ENCODE results near the gene STK25.
"Not testable (repeated sequence)": the region's sequence is repeated elsewhere in the genome, so short reads cannot be mapped to it uniquely, and the experiment has no call there.

STK25 gene

GRCh38 chr2:241507430-241508239 lies 749 bp downstream of the STK25 start:
- DNase-seq (ENCODE audit: low read depth): peak; percentile 14

- DNase-seq (ENCODE audit: low read depth): no peak
These were observed 1.5 kb downstream of the STK25 start for GRCh38 chr2:241506793-241507429.

- DNase-seq (ENCODE audit: low read depth): not testable (repeated sequence)
These were observed 2.1 kb downstream of the STK25 start for GRCh38 chr2:241506317-241506716.

- DNase-seq (ENCODE audit: low read depth): no peak
These were observed 2.6 kb downstream of the STK25 start for GRCh38 chr2:241505781-241506201.

- DNase-seq (ENCODE audit: low read depth): no peak
These were observed 3.2 kb downstream of the STK25 start for GRCh38 chr2:241505086-241505780.

GRCh38 chr2:241503776-241504392 lies 4.5 kb downstream of the STK25 start:
- DNase-seq (ENCODE audit: low read depth): no peak

GRCh38 chr2:241502281-241502680 lies 6.1 kb downstream of the STK25 start:
- no peak for DNase-seq (ENCODE audit: low read depth)

- no peak for DNase-seq (ENCODE audit: low read depth)
These were observed 6.8 kb downstream of the STK25 start for GRCh38 chr2:241501551-241501950.

- DNase-seq (ENCODE audit: low read depth): no peak
These were observed 7.3 kb downstream of the STK25 start for GRCh38 chr2:241501099-241501541.

GRCh38 chr2:241500431-241500975 lies 7.9 kb downstream of the STK25 start:
- no peak for DNase-seq (ENCODE audit: low read depth)

- no peak for DNase-seq (ENCODE audit: low read depth)
These were observed 8.4 kb downstream of the STK25 start for GRCh38 chr2:241500016-241500415.

GRCh38 chr2:241499146-241499965 lies 9.0 kb downstream of the STK25 start:
- no peak for DNase-seq (ENCODE audit: low read depth)

- DNase-seq (ENCODE audit: low read depth): no peak
These were observed 10.0 kb downstream of the STK25 start for GRCh38 chr2:241498115-241499070.

- DNase-seq (ENCODE audit: low read depth): no peak
These were observed 11.2 kb downstream of the STK25 start for GRCh38 chr2:241496904-241497877.

- no peak for DNase-seq (ENCODE audit: low read depth)
These were observed 12.2 kb downstream of the STK25 start for GRCh38 chr2:241496003-241496707.

- no peak for DNase-seq (ENCODE audit: low read depth)
These were observed 13.0 kb downstream of the STK25 start for GRCh38 chr2:241495172-241496002.

GRCh38 chr2:241494311-241494908 lies 14.0 kb downstream of the STK25 start:
- DNase-seq (ENCODE audit: low read depth): no peak
